HG03342 (cell line): ENCODE data around the gene RBBP7.

ENCODE experiments used
- ATAC-seq: cut with Tn5 transposase; IDR thresholded peaks from one replicate; pipeline ENCODE4 v1.9.1; 2021; ENCODE audit warnings: mild to moderate bottlenecking, moderate library complexity; ENCODE audit not compliant: unreplicated experiment

Gene RBBP7

GRCh38 chrX:16827225-16827624 is 42.9 kb downstream of the RBBP7 start:
- ATAC-seq: no peak

- peak; percentile 61 for ATAC-seq
These were observed 44.0 kb downstream of the RBBP7 start for GRCh38 chrX:16826207-16826606.

GRCh38 chrX:16825264-16826035 is 44.7 kb downstream of the RBBP7 start:
- ATAC-seq: no peak

GRCh38 chrX:16822723-16823122 is 47.4 kb downstream of the RBBP7 start:
- no peak for ATAC-seq

- ATAC-seq: no peak
These were observed 50.5 kb downstream of the RBBP7 start for GRCh38 chrX:16819634-16820033.

GRCh38 chrX:16814597-16814996 is 55.6 kb downstream of the RBBP7 start:
- ATAC-seq: no peak

- no peak for ATAC-seq
These were observed 62.1 kb downstream of the RBBP7 start for GRCh38 chrX:16807976-16808542.

- no peak for ATAC-seq
These were observed 62.6 kb downstream of the RBBP7 start for GRCh38 chrX:16807548-16807947.

- peak; percentile 74 for ATAC-seq
These were observed 65.2 kb downstream of the RBBP7 start for GRCh38 chrX:16804923-16805464.

- no peak for ATAC-seq
These were observed 72.3 kb downstream of the RBBP7 start for GRCh38 chrX:16797841-16798240.

- no peak for ATAC-seq
These were observed 72.8 kb downstream of the RBBP7 start for GRCh38 chrX:16797358-16797757.

- no peak for ATAC-seq
These were observed 73.9 kb downstream of the RBBP7 start for GRCh38 chrX:16796298-16796697.
